Epithelial cell of esophagus (primary cell): ENCODE results near the gene CLMN.

ENCODE experiments used
- DNase-seq: peaks from one replicate; pipeline ENCODE4 v3.0.0; 2010; ENCODE audit warnings: low read depth
- H3K4me3 ChIP-seq: 2 replicates; pipeline ENCODE4 v1.5.1; 2011; ENCODE audit warnings: mild to moderate bottlenecking, low read length, control low read depth
- CTCF ChIP-seq: IDR thresholded peaks from 2 replicates; pipeline ENCODE4 v1.5.1; 2011; ENCODE audit warnings: low read depth, mild to moderate bottlenecking, low read length, control low read depth, inconsistent platforms; ENCODE audit not compliant: insufficient read depth; ENCODE audit errors: missing control alignments

CLMN gene

GRCh38 chr14:95242870-95243269 is 76.8 kb downstream of the CLMN start:
- no peak for TF ChIP-seq CTCF

GRCh38 chr14:95240859-95241813 is 78.6 kb downstream of the CLMN start:
- no peak overlapping the region for H3K4me3 ChIP-seq
- TF ChIP-seq CTCF: no peak
- no peak for DNase-seq

More at GRCh38 chr14:95242870-95243269, 76.8 kb downstream of the CLMN start:
- no peak overlapping the region for H3K4me3 ChIP-seq
- no peak for DNase-seq

GRCh38 chr14:95238487-95239298 is 81.0 kb downstream of the CLMN start:
- no peak for TF ChIP-seq CTCF
- DNase-seq: no peak

GRCh38 chr14:95237958-95238340 is 81.8 kb downstream of the CLMN start:
- DNase-seq: no peak
- TF ChIP-seq CTCF: no peak
- no peak overlapping the region for H3K4me3 ChIP-seq

More at GRCh38 chr14:95238487-95239298, 81.0 kb downstream of the CLMN start:
- H3K4me3 ChIP-seq: no peak overlapping the region

- no peak for DNase-seq
- no peak for TF ChIP-seq CTCF
- no peak overlapping the region for H3K4me3 ChIP-seq
Observed at GRCh38 chr14:95237121-95237957, 82.4 kb downstream of the CLMN start.

GRCh38 chr14:95236221-95236620 is 83.5 kb downstream of the CLMN start:
- no peak for DNase-seq
- no peak for TF ChIP-seq CTCF

More at GRCh38 chr14:95236221-95236620, 83.5 kb downstream of the CLMN start:
- H3K4me3 ChIP-seq: no peak overlapping the region
